GM20000 (cell line): ENCODE data around the gene SEMA3A.
"Not testable (repeated sequence)": the region's sequence is repeated elsewhere in the genome, so short reads cannot be mapped to it uniquely, and the experiment has no call there.

Source experiments
- DNase-seq: peaks from one replicate; pipeline ENCODE4 v3.0.0; 2012; ENCODE audit warnings: low spot score
- CTCF ChIP-seq: IDR thresholded peaks from 2 replicates; pipeline ENCODE4 v1.5.1; 2012; ENCODE audit warnings: mild to moderate bottlenecking, control low read depth; ENCODE audit errors: extremely low read depth, missing control alignments

Gene SEMA3A

GRCh38 chr7:84194484-84195271 lies at the start of gene SEMA3A:
Gene SEMA3A, minus strand, starts transcription at chr7:84194789. Its CDS starts 203 bp downstream, at chr7:84194586.
- DNase-seq = peak; percentile 5
- TF ChIP-seq CTCF = no peak

- not testable (repeated sequence) for DNase-seq
Measured at GRCh38 chr7:84243037-84243436, 48.4 kb upstream of the SEMA3A start.

GRCh38 chr7:84238596-84238995 lies 44.0 kb upstream of the SEMA3A start:
- DNase-seq = no peak
- no peak for TF ChIP-seq CTCF

GRCh38 chr7:84237533-84238173 lies 43.1 kb upstream of the SEMA3A start:
- no peak for TF ChIP-seq CTCF
- DNase-seq = no peak

- no peak for DNase-seq
Measured at GRCh38 chr7:84236398-84236797, 41.8 kb upstream of the SEMA3A start.

GRCh38 chr7:84232646-84233045 lies 38.1 kb upstream of the SEMA3A start:
- no peak for DNase-seq
- no peak for TF ChIP-seq CTCF

More at GRCh38 chr7:84236398-84236797, 41.8 kb upstream of the SEMA3A start:
- TF ChIP-seq CTCF = no peak

- no peak for TF ChIP-seq CTCF
- DNase-seq = no peak
Measured at GRCh38 chr7:84231157-84231556, 36.6 kb upstream of the SEMA3A start.

GRCh38 chr7:84230491-84230890 lies 35.9 kb upstream of the SEMA3A start:
- no peak for TF ChIP-seq CTCF
- DNase-seq = no peak
